ENCODE measurements around the gene INCENP. TPM values are rescaled to one million over a fixed set of nuclear protein-coding genes. Genes with fewer than 3 reads are reported as not detected.

Gene INCENP
- total RNA-seq, 3 donors from 2014 or later: 29.9 to 36.1 (median 32.6) TPM

- no peak for TF ChIP-seq CTCF (IDR thresholded peaks at IDR 0.05)
- ATAC-seq: no peak
- Histone ChIP-seq H3K4me1 (ENCODE audit: low read depth) (no peaks in the 10 kb centered on the region), H3K36me3 (ENCODE audit: low read depth) (peaks cover 2% of the 10 kb centered on the region), H3K4me3 (no peak overlapping the region), H3K9me3 (no peaks in the 10 kb centered on the region)
- intact Hi-C loops (cut with DNase I, micrococcal nuclease): no loop called here
- no peak for DNase-seq
Measured at GRCh38 chr11:62149986-62150886, 26.4 kb downstream of the INCENP start.

GRCh38 chr11:62150887-62151736 lies 27.3 kb downstream of the INCENP start:
- Histone ChIP-seq H3K9me3 (no peaks in the 10 kb centered on the region), H3K4me1 (ENCODE audit: low read depth) (no peaks in the 10 kb centered on the region), H3K4me3 (no peak overlapping the region), H3K36me3 (ENCODE audit: low read depth) (peaks cover 2% of the 10 kb centered on the region)
- no peak for TF ChIP-seq CTCF (IDR thresholded peaks at IDR 0.05)
- ATAC-seq: no peak
- intact Hi-C loops (cut with DNase I, micrococcal nuclease): no loop called here
- no peak for DNase-seq

- ATAC-seq (no peak), DNase-seq (no peak)
- TF ChIP-seq CTCF (IDR thresholded peaks at IDR 0.05): no peak
- Histone ChIP-seq H3K9me3 (no peaks in the 10 kb centered on the region), H3K4me3 (no peak overlapping the region), H3K4me1 (ENCODE audit: low read depth) (no peaks in the 10 kb centered on the region), H3K36me3 (ENCODE audit: low read depth) (peaks cover 2% of the 10 kb centered on the region)
- intact Hi-C loops (cut with DNase I, micrococcal nuclease): no loop called here
Measured at GRCh38 chr11:62151737-62152102, 27.9 kb downstream of the INCENP start.

GRCh38 chr11:62152245-62153086 lies 28.7 kb downstream of the INCENP start:
- intact Hi-C loops (cut with DNase I, micrococcal nuclease): no loop called here
- H3K4me1 ChIP-seq (ENCODE audit: low read depth): no peaks in the 10 kb centered on the region
- peaks cover 2% of the 10 kb centered on the region for H3K36me3 ChIP-seq (ENCODE audit: low read depth)
- TF ChIP-seq CTCF (IDR thresholded peaks at IDR 0.05): no peak
- DNase-seq (no peak), ATAC-seq (no peak)
- H3K4me3 ChIP-seq: no peak overlapping the region
- H3K9me3 ChIP-seq: no peaks in the 10 kb centered on the region

- ATAC-seq (no peak), DNase-seq (no peak)
- intact Hi-C loops (cut with DNase I, micrococcal nuclease): no loop called here
- Histone ChIP-seq H3K4me3 (no peak overlapping the region), H3K36me3 (ENCODE audit: low read depth) (no peaks in the 10 kb centered on the region), H3K9me3 (no peaks in the 10 kb centered on the region), H3K4me1 (ENCODE audit: low read depth) (no peaks in the 10 kb centered on the region)
- no peak for TF ChIP-seq CTCF (IDR thresholded peaks at IDR 0.05)
Measured at GRCh38 chr11:62153087-62153395, 29.2 kb downstream of the INCENP start.
